Prostate gland (tissue), 2 donors: ENCODE measurements around the gene PECR.

Experiments
- CTCF ChIP-seq, 4 experiments: fragments of 200-600 bp in 2 of 4; fragments of 450-650 bp in 2 of 4; sonication (generic) in 2 of 4; IDR thresholded peaks; 1 replicate in 3 of 4; 2 replicates in 1 of 4; pipeline ENCODE4 v1.5.1; 2016 to 2019; ENCODE audit warnings: antibody characterized with exemption in 4 of 4, mild to moderate bottlenecking in 2 of 4, moderate library complexity in 2 of 4
- POLR2A ChIP-seq: fragments of 450-650 bp; IDR thresholded peaks from one replicate; pipeline ENCODE4 v1.6.1; 2016; ENCODE audit warnings: antibody characterized with exemption, mild to moderate bottlenecking

- TF ChIP-seq CTCF (IDR thresholded peaks at IDR 0.05) (no peak), POLR2A (no peak)
These were observed 59.6 kb downstream of the PECR start for GRCh38 chr2:216021768-216022565.
